ENCODE measurements around the gene DCBLD1.

GRCh38 chr6:117550618-117551242, 68.3 kb downstream of the DCBLD1 start:
- no peak for TF ChIP-seq EZH2 (IDR thresholded peaks at IDR 0.05; ENCODE audit: borderline replicate concordance, low read length)
- TF ChIP-seq, protein P1, sequence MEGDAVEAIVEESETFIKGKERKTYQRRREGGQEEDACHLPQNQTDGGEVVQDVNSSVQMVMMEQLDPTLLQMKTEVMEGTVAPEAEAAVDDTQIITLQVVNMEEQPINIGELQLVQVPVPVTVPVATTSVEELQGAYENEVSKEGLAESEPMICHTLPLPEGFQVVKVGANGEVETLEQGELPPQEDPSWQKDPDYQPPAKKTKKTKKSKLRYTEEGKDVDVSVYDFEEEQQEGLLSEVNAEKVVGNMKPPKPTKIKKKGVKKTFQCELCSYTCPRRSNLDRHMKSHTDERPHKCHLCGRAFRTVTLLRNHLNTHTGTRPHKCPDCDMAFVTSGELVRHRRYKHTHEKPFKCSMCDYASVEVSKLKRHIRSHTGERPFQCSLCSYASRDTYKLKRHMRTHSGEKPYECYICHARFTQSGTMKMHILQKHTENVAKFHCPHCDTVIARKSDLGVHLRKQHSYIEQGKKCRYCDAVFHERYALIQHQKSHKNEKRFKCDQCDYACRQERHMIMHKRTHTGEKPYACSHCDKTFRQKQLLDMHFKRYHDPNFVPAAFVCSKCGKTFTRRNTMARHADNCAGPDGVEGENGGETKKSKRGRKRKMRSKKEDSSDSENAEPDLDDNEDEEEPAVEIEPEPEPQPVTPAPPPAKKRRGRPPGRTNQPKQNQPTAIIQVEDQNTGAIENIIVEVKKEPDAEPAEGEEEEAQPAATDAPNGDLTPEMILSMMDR (IDR thresholded peaks at IDR 0.05; ENCODE audit: low read length) = no peak

Measured in OCI-LY1 (cell line).